Endothelial cell of umbilical vein (primary cell): Measurements from ENCODE around the gene GET4. TPM values are rescaled to one million over a fixed set of nuclear protein-coding genes. Genes with fewer than 3 reads are reported as not detected.

Experiments
- BruUV-seq: library from RNA; stranded (reverse); fragments of 400-500 nt; replicated peaks from 2 replicates; lab custom pipeline; 2021; lab: Mats Ljungman, UMichigan
- CTCF ChIA-PET: fragments of 300-600, 350-600 bp; sonication (Branson Sonifier 250); formaldehyde crosslinking; loops from one replicate; lab custom pipeline; 2021; ENCODE audit warnings: antibody characterized with exemption, inconsistent platforms; lab: Charles Lee
- POLR2A ChIA-PET: fragments of 300-600, 350-600 bp; sonication (Branson Sonifier 250); formaldehyde crosslinking; loops from one replicate; lab custom pipeline; 2021; ENCODE audit warnings: antibody characterized with exemption, inconsistent platforms; lab: Charles Lee
- DNase-seq: peaks from one replicate; pipeline ENCODE4 v3.0.0-alpha.2; 2011; ENCODE audit warnings: low read depth, low spot score
- FAIRE-seq: peaks from 2 replicates; lab custom pipeline; 2011; peaks lifted over from hg19 to GRCh38; lab: Jason Lieb, UNC
- H2AFZ ChIP-seq: 2 replicates; pipeline ENCODE4 v1.6.0; 2012; ENCODE audit warnings: low read depth, low read length, control low read depth, inconsistent platforms
- H3K27ac ChIP-seq: 2 replicates; pipeline ENCODE4 v1.5.1; 2011; ENCODE audit warnings: low read depth, mild to moderate bottlenecking, control low read depth, low read length, moderate library complexity; ENCODE audit not compliant: insufficient read depth
- H3K27me3 ChIP-seq, 2 experiments: 2 replicates each; pipeline versions ENCODE4 v1.6.0 to v1.6.1; 2011; ENCODE audit warnings: low read length in 2 of 2, mixed read lengths in 1 of 2; ENCODE audit not compliant: control insufficient read depth in 2 of 2, insufficient read depth in 2 of 2
- H3K36me3 ChIP-seq, 2 experiments: 2 replicates in 1 of 2; 3 replicates in 1 of 2; pipeline ENCODE4 v1.5.1; 2011; ENCODE audit warnings: low read length in 2 of 2, mild to moderate bottlenecking in 1 of 2, moderate library complexity in 1 of 2; ENCODE audit not compliant: control insufficient read depth in 2 of 2, insufficient read depth in 2 of 2; ENCODE audit errors: extremely low read depth in 1 of 2
- H3K4me1 ChIP-seq: 3 replicates; pipeline ENCODE4 v1.5.1; 2011; ENCODE audit warnings: mild to moderate bottlenecking, low read length; ENCODE audit not compliant: control insufficient read depth, insufficient read depth; ENCODE audit errors: extremely low read depth
- H3K4me2 ChIP-seq: 2 replicates; pipeline ENCODE4 v1.6.1; 2011; ENCODE audit warnings: low read length, control low read depth, mixed read lengths; ENCODE audit not compliant: insufficient read depth
- H3K4me3 ChIP-seq, 3 experiments: fragments of 200-600 bp in 1 of 3; sonication (generic), shearing (Covaris generic) in 1 of 3; replicated peaks in 1 of 3; 2 replicates each; pipeline ENCODE4 v1.5.1; 2011 to 2016; ENCODE audit warnings: control low read depth in 3 of 3, low read length in 3 of 3, mild to moderate bottlenecking in 2 of 3, inconsistent platforms in 1 of 3, low read depth in 1 of 3, moderate library complexity in 1 of 3; ENCODE audit not compliant: insufficient read depth in 1 of 3
- H3K79me2 ChIP-seq: 2 replicates; pipeline ENCODE4 v1.6.0; 2012; ENCODE audit warnings: low read length, inconsistent platforms; ENCODE audit not compliant: control insufficient read depth, insufficient read depth
- H3K9ac ChIP-seq: replicated peaks from 2 replicates; pipeline ENCODE3; 2011; ENCODE audit warnings: low read length, control low read depth; ENCODE audit not compliant: insufficient read depth; ENCODE audit errors: extremely low read depth
- H3K9me1 ChIP-seq: replicated peaks from 3 replicates; pipeline ENCODE4 v1.6.0; 2011; ENCODE audit warnings: mild to moderate bottlenecking, low read length; ENCODE audit not compliant: control insufficient read depth, insufficient read depth; ENCODE audit errors: extremely low read depth
- H3K9me3 ChIP-seq: replicated peaks from 2 replicates; pipeline ENCODE4 v1.5.1; 2012; ENCODE audit warnings: low read length, inconsistent platforms; ENCODE audit not compliant: control insufficient read depth, insufficient read depth
- H4K20me1 ChIP-seq: replicated peaks from 2 replicates; pipeline ENCODE3; 2011; ENCODE audit warnings: mild to moderate bottlenecking, low read length; ENCODE audit not compliant: control insufficient read depth, insufficient read depth; ENCODE audit errors: extremely low read depth
- CTCF ChIP-seq, 2 donors: IDR thresholded peaks; 1 replicate in 1 of 2; 2 replicates in 1 of 2; pipeline ENCODE4 v1.5.1; 2011; ENCODE audit warnings: low read length in 2 of 2, mild to moderate bottlenecking in 2 of 2, moderate library complexity in 2 of 2, control low read depth in 1 of 2, inconsistent platforms in 1 of 2, low read depth in 1 of 2; ENCODE audit not compliant: insufficient read depth in 1 of 2; ENCODE audit errors: extremely low read depth in 1 of 2
- EZH2 ChIP-seq: IDR thresholded peaks from 2 replicates; pipeline ENCODE4 v1.6.1; 2012; ENCODE audit warnings: borderline replicate concordance, low read depth, mild to moderate bottlenecking, moderate library complexity, low read length, inconsistent platforms; ENCODE audit not compliant: severe bottlenecking
- FOS ChIP-seq: IDR thresholded peaks from 2 replicates; pipeline ENCODE4 v1.6.1; 2011; ENCODE audit warnings: mild to moderate bottlenecking, low read length, moderate library complexity, borderline replicate concordance; ENCODE audit not compliant: insufficient read depth
- GATA2 ChIP-seq: IDR thresholded peaks from 2 replicates; pipeline ENCODE4 v1.7.0; 2011; ENCODE audit warnings: low read depth, mild to moderate bottlenecking, moderate library complexity, mixed read lengths, low read length; ENCODE audit not compliant: insufficient read length, insufficient read depth
- JUN ChIP-seq: IDR thresholded peaks from 2 replicates; pipeline ENCODE4 v1.6.1; 2011; ENCODE audit warnings: borderline replicate concordance, low read depth; ENCODE audit not compliant: insufficient read length, insufficient read depth
- MAX ChIP-seq: IDR thresholded peaks from 2 replicates; pipeline ENCODE4 v1.6.1; 2011; ENCODE audit not compliant: insufficient read depth, insufficient read length
- MYC ChIP-seq: IDR thresholded peaks from one replicate; pipeline ENCODE4 v1.6.1; 2011; ENCODE audit warnings: mild to moderate bottlenecking, low read depth, low read length
- POLR2A ChIP-seq: IDR thresholded peaks from 2 replicates; pipeline ENCODE4 v1.6.1; 2012; ENCODE audit warnings: low read depth, mild to moderate bottlenecking, control low read depth, low read length
- POLR2AphosphoS5 ChIP-seq: IDR thresholded peaks from 2 replicates; pipeline ENCODE4 v1.6.1; 2012; ENCODE audit warnings: low read depth, mild to moderate bottlenecking, control low read depth, low read length, moderate library complexity; ENCODE audit not compliant: insufficient read depth
- dilution Hi-C: fragments of 300-500 bp; cut with MboI; formaldehyde crosslinking; loops from one replicate; pipeline ENCODE4 v1.15.0; 2019; ENCODE audit warnings: low sequenced_read_pairs; ENCODE audit not compliant: extremely low pct_ligation_motif_present
- intact Hi-C: fragments of 100-400 bp; cut with micrococcal nuclease; formaldehyde crosslinking; loops from one replicate; pipeline ENCODE4 v1.10.0; 2022
- polyA plus RNA-seq, 4 experiments: library from polyadenylated mRNA; depleted of rRNA in 3 of 4; stranded (reverse) in 3 of 4; unstranded in 1 of 4; fragments of >200 nt; gene quantifications; 2 replicates each; pipeline versions ENCODE4 v1.2.1 to v1.2.3, GENCODE V29; 2011 to 2012; ENCODE audit warnings: missing spikeins in 1 of 4
- total RNA-seq: library from RNA; stranded (reverse); gene quantifications from 2 replicates; pipeline ENCODE4 v1.2.3, GENCODE V29; 2021

The GET4 gene
- total and polyA plus RNA-seq, 2 donors (not counting 3 experiments of a cell fraction or from before 2014, with no cell fraction given): 48.4 to 58.1 TPM

DNA sequence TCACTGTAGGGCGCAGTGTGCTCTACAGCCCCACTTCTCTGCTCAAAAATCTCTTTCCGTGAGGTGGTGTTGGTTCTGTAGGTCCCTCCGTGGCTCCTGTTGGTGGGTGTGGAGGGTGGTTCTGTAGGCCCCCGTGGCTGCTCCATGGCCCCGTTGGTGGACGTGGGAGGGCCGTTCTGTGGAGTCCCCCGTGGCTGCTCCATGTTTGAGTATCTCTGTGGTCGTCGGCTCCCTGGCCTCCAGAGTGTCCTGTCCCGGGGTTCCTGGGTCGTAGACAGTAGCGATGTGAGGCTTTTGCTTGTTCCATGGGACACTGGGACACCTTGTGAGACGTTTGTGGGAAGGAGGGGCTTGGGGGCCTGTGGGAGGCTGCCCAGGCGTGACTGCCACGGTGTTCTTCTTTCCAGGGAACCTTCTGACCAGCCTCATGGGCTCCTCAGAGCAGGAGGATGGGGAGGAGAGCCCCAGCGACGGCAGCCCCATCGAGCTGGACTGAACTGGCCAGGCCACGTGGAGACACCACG is 18.6 kb downstream of the GET4 start:
- ChIA-PET CTCF (no interaction called here), POLR2A (no interaction called here)
- Histone ChIP-seq H3K36me3 (peaks cover 9 to 47% of the 10 kb centered on the region in 2 experiments), H3K27ac (no peak overlapping the region), H3K4me1 (peaks cover 4% of the 10 kb centered on the region), H3K9me3 (no peaks in the 10 kb centered on the region), H4K20me1 (no peaks in the 10 kb centered on the region), H3K4me2 (no peak overlapping the region), H2AFZ (no peak overlapping the region), H3K79me2 (no peaks in the 10 kb centered on the region), H3K27me3 (no peaks in the 10 kb centered on the region), H3K9ac (no peak overlapping the region), H3K4me3 (no peak overlapping the region), H3K9me1 (no peaks in the 10 kb centered on the region)
- TF ChIP-seq POLR2A (no peak), MAX (no peak), CTCF (IDR thresholded peaks at IDR 0.05; ENCODE audit: extremely low read depth in 1 of 2, insufficient read depth in 1 of 2, low read depth in 1 of 2, low read length in 2 of 2) (no peak), MYC (no peak), POLR2AphosphoS5 (no peak), FOS (no peak), JUN (no peak), EZH2 (no peak), GATA2 (no peak)
- no peak for DNase-seq
- no peak for FAIRE-seq
- no TSS peak for BruUV-seq
- dilution Hi-C loops: no loop called here
- intact Hi-C loops: no loop called here
